HepG2 (cell line): ENCODE data around the gene C11orf68. TPM values are rescaled to one million over a fixed set of nuclear protein-coding genes. Genes with fewer than 3 reads are reported as not detected.
A peak's percentile ranks its signal among the peaks of the same experiment; 100 is the strongest.

Experiments used
- CEBPG ChIP-seq: IDR thresholded peaks from 2 replicates; pipeline ENCODE4 v1.6.1; 2016
- MAZ ChIP-seq, 2 experiments: sonication (generic) in 1 of 2; formaldehyde crosslinking in 1 of 2; IDR thresholded peaks; 2 replicates each; pipeline versions ENCODE4 v1.5.0 to v1.6.1; 2012 to 2020; ENCODE audit warnings: low read depth in 2 of 2, mild to moderate bottlenecking in 2 of 2, borderline replicate concordance in 1 of 2, improper control_type of control experiment in 1 of 2, low read length in 1 of 2, missing genetic modification reagents in 1 of 2, moderate library complexity in 1 of 2
- PCBP2 ChIP-seq: fragments of 200-400 bp; formaldehyde crosslinking; optimal IDR thresholded peaks from 2 replicates; pipeline ENCODE3; 2018; ENCODE audit warnings: low read length, low read depth; ENCODE audit not compliant: poor library complexity, severe bottlenecking
- SMARCC2 ChIP-seq: fragments of 450-650 bp; IDR thresholded peaks from 2 replicates; pipeline ENCODE4 v1.6.1; 2017; ENCODE audit warnings: antibody characterized with exemption, mild to moderate bottlenecking
- SRSF1 ChIP-seq: fragments of 200-400 bp; formaldehyde crosslinking; optimal IDR thresholded peaks from 2 replicates; pipeline ENCODE3; 2017; ENCODE audit warnings: mild to moderate bottlenecking, low read depth, low read length, moderate library complexity
- TRIM24 ChIP-seq: sonication (generic); formaldehyde crosslinking; IDR thresholded peaks from 2 replicates; pipeline ENCODE4 v1.8.0; 2022; ENCODE audit warnings: mild to moderate bottlenecking, missing genetic modification reagents
- ZFP41 ChIP-seq: sonication (generic); formaldehyde crosslinking; IDR thresholded peaks from 2 replicates; pipeline ENCODE4 v1.4.0; 2020; ENCODE audit warnings: mild to moderate bottlenecking, missing genetic modification reagents, borderline replicate concordance
- ZNF20 ChIP-seq: sonication (generic); formaldehyde crosslinking; IDR thresholded peaks from 2 replicates; pipeline ENCODE4 v1.4.0; 2020; ENCODE audit warnings: mild to moderate bottlenecking, moderate library complexity, missing genetic modification reagents
- ZNF772 ChIP-seq: sonication (generic); formaldehyde crosslinking; IDR thresholded peaks from 2 replicates; pipeline ENCODE4 v1.5.0; 2020; ENCODE audit warnings: mild to moderate bottlenecking, missing genetic modification reagents
- polyA plus RNA-seq, 8 experiments: library from polyadenylated mRNA; depleted of rRNA in 3 of 8; stranded (reverse) in 7 of 8; unstranded in 1 of 8; fragments of >200 nt; fragmentation: Illumina TruSeq in 4 of 8; extraction: Trizol in 4 of 8; gene quantifications; 2 replicates each; pipeline versions ENCODE4 v1.2.1 to v1.2.3, GENCODE V29; 2011 to 2016; ENCODE audit warnings: low read depth in 4 of 8, missing spikeins in 1 of 8, mixed read lengths in 1 of 8; ENCODE audit not compliant: insufficient read depth in 1 of 8
- total RNA-seq, 5 experiments: library from RNA; depleted of rRNA; stranded (reverse); fragments of >200 nt; fragmentation: Illumina TruSeq; extraction: Trizol; gene quantifications; 2 replicates each; pipeline ENCODE4 v1.2.3, GENCODE V29; 2016; ENCODE audit warnings: low read depth in 1 of 5
- TF ChIP-seq, protein P1 (sequence below): sonication (generic); formaldehyde crosslinking; IDR thresholded peaks from 2 replicates; pipeline ENCODE4 v1.5.1; 2020; ENCODE audit warnings: missing genetic modification reagents, mild to moderate bottlenecking, borderline replicate concordance
- TF ChIP-seq, protein P2 (sequence below): sonication (generic); formaldehyde crosslinking; IDR thresholded peaks from 2 replicates; pipeline ENCODE4 v1.8.0; 2022; ENCODE audit warnings: mild to moderate bottlenecking, missing genetic modification reagents, borderline replicate concordance
- TF ChIP-seq, protein P3 (sequence below): conservative IDR thresholded peaks from 2 replicates; pipeline ENCODE4 v1.6.1; 2018; ENCODE audit warnings: missing genetic modification reagents
- TF ChIP-seq, protein P4 (sequence below): sonication (generic); formaldehyde crosslinking; IDR thresholded peaks from 2 replicates; pipeline ENCODE4 v1.4.0; 2020; ENCODE audit warnings: missing genetic modification reagents
- TF ChIP-seq, protein P5 (sequence below): sonication (generic); formaldehyde crosslinking; IDR thresholded peaks from 2 replicates; pipeline ENCODE4 v1.8.0; 2023; ENCODE audit warnings: mild to moderate bottlenecking, missing genetic modification reagents

Gene C11orf68
- total and polyA plus RNA-seq, 2 of the 13 experiments (the other 11 are each of a cell fraction or from before 2014, with no cell fraction given): 8.4 to 28.3 TPM

DNA sequence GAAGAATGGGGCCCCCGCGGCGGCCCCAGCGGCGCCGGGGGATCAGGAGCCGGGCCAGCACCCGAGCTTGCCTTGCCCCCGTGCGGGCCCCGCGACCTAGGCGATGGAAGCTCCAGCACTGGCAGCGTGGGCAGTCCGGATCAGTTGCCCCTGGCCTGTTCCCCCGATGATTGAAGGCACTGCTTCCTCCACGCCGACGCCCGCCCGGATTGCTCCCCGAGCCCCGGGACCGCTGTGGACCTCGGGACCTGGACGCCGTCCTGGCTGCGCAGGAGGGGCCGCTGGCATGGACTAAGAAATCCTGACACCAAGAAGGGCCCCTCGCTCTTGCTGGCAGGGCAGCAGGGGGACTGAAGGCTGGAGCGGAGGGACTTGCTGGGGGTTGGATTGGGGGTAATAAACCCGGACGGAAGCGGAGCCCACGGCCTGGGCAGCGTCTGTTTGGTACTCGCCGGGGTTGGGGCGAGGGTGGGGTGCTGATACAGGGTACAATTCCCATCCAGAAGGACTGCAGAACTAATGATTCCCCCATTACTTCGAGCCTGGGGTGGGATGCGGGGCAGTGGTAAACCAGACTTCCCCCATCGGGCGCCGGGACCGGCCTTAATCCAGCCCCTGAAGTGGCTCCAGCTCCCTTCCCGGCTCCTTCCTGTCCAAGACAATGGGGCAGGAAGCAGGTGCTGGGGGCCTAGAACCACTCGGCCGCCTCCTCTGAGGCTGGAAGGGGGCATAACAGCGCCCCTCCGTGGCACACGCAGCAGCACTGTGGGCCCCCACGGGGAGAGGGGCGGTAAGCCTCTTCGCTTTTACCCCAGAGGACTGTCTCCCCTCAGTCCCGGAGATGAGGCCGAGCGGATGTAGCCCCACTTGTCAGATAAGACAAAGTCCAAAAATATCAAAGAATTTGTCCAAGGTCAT is 27.4 kb downstream of the C11orf68 start (continued):
- TF ChIP-seq, protein P1, sequence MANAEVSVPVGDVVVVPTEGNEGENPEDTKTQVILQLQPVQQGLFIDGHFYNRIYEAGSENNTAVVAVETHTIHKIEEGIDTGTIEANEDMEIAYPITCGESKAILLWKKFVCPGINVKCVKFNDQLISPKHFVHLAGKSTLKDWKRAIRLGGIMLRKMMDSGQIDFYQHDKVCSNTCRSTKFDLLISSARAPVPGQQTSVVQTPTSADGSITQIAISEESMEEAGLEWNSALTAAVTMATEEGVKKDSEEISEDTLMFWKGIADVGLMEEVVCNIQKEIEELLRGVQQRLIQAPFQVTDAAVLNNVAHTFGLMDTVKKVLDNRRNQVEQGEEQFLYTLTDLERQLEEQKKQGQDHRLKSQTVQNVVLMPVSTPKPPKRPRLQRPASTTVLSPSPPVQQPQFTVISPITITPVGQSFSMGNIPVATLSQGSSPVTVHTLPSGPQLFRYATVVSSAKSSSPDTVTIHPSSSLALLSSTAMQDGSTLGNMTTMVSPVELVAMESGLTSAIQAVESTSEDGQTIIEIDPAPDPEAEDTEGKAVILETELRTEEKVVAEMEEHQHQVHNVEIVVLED (CRISPR knock-in tag): no peak
- TF ChIP-seq, protein P2, sequence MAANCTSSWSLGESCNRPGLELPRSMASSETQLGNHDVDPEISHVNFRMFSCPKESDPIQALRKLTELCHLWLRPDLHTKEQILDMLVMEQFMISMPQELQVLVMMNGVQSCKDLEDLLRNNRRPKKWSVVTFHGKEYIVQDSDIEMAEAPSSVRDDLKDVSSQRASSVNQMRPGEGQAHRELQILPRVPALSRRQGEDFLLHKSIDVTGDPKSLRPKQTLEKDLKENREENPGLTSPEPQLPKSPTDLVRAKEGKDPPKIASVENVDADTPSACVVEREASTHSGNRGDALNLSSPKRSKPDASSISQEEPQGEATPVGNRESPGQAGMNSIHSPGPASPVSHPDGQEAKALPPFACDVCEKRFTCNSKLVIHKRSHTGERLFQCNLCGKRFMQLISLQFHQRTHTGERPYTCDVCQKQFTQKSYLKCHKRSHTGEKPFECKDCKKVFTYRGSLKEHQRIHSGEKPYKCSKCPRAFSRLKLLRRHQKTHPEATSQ (CRISPR knock-in tag): no peak
- no peak for TF ChIP-seq CEBPG (CRISPR knock-in tag)
- no peak for TF ChIP-seq ZFP41
- TF ChIP-seq, protein P3, sequence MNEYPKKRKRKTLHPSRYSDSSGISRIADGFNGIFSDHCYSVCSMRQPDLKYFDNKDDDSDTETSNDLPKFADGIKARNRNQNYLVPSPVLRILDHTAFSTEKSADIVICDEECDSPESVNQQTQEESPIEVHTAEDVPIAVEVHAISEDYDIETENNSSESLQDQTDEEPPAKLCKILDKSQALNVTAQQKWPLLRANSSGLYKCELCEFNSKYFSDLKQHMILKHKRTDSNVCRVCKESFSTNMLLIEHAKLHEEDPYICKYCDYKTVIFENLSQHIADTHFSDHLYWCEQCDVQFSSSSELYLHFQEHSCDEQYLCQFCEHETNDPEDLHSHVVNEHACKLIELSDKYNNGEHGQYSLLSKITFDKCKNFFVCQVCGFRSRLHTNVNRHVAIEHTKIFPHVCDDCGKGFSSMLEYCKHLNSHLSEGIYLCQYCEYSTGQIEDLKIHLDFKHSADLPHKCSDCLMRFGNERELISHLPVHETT (CRISPR knock-in tag): no peak
- TF ChIP-seq PCBP2: no peak
- TF ChIP-seq ZNF20: no peak
- peak; percentile 54; the same call in 1 of the 2 replicates for TF ChIP-seq ZNF772 (CRISPR knock-in tag)
- TF ChIP-seq, protein P4, sequence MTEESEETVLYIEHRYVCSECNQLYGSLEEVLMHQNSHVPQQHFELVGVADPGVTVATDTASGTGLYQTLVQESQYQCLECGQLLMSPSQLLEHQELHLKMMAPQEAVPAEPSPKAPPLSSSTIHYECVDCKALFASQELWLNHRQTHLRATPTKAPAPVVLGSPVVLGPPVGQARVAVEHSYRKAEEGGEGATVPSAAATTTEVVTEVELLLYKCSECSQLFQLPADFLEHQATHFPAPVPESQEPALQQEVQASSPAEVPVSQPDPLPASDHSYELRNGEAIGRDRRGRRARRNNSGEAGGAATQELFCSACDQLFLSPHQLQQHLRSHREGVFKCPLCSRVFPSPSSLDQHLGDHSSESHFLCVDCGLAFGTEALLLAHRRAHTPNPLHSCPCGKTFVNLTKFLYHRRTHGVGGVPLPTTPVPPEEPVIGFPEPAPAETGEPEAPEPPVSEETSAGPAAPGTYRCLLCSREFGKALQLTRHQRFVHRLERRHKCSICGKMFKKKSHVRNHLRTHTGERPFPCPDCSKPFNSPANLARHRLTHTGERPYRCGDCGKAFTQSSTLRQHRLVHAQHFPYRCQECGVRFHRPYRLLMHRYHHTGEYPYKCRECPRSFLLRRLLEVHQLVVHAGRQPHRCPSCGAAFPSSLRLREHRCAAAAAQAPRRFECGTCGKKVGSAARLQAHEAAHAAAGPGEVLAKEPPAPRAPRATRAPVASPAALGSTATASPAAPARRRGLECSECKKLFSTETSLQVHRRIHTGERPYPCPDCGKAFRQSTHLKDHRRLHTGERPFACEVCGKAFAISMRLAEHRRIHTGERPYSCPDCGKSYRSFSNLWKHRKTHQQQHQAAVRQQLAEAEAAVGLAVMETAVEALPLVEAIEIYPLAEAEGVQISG (CRISPR knock-in tag): peak; percentile 43; the same call in 1 of the 2 replicates
- TF ChIP-seq, protein P5, sequence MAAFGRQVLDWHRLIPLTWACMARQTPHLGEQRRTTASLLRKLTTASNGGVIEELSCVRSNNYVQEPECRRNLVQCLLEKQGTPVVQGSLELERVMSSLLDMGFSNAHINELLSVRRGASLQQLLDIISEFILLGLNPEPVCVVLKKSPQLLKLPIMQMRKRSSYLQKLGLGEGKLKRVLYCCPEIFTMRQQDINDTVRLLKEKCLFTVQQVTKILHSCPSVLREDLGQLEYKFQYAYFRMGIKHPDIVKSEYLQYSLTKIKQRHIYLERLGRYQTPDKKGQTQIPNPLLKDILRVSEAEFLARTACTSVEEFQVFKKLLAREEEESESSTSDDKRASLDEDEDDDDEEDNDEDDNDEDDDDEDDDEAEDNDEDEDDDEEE (CRISPR knock-in tag): no peak
- no peak for TF ChIP-seq SMARCC2
- TF ChIP-seq TRIM24: no peak
- peak; percentile 61 for TF ChIP-seq SRSF1
- peak; percentile 38; the same call in 1 of the 2 replicates for TF ChIP-seq MAZ (IDR thresholded peaks at IDR 0.05; ENCODE audit: borderline replicate concordance, low read depth, low read length)
- peak; percentile 81; the same call in 1 of the 2 replicates for TF ChIP-seq MAZ (CRISPR knock-in tag; IDR thresholded peaks at IDR 0.05; ENCODE audit: low read depth)
